ENCODE measurements around the gene FAM114A1. TPM values are rescaled to one million over a fixed set of nuclear protein-coding genes. Genes with fewer than 3 reads are reported as not detected.

FAM114A1 gene
- 437 and 526 TPM in 2 replicates for total RNA-seq

DNA sequence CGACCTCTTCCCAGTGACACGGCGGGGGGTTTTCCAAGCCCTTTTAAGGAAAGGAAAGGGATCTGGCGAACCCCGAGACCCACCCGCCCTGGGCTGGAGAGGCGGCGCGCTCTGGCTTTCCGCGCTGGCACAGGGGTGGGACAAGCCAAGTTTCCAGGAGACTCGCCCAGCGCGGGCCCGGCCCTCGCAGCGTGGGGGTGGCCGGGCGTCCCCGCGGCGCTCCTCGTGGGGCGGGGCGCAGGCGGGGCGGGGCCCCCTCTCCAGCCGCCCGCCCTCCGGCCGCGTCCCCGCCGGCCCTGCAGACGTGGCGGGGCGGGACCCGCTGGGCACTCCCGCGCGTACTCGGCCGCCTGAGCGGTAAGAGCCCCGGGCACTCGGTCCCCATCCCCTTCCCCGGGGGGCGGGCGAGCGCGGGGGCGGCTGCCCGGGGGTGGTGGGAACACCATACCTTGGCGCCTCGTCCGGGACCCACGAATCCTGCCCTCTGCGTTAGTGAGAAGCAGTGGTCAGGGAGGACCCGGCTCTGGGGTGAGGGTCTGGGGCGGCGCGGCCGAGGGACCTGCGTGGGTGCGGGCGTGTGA, at the start of gene FAM114A1:
Gene FAM114A1 (plus strand): TSS at position 329 of the 581 bp plus-strand sequence. CDS start 10,273 bp downstream, outside the sequence.

DNA sequence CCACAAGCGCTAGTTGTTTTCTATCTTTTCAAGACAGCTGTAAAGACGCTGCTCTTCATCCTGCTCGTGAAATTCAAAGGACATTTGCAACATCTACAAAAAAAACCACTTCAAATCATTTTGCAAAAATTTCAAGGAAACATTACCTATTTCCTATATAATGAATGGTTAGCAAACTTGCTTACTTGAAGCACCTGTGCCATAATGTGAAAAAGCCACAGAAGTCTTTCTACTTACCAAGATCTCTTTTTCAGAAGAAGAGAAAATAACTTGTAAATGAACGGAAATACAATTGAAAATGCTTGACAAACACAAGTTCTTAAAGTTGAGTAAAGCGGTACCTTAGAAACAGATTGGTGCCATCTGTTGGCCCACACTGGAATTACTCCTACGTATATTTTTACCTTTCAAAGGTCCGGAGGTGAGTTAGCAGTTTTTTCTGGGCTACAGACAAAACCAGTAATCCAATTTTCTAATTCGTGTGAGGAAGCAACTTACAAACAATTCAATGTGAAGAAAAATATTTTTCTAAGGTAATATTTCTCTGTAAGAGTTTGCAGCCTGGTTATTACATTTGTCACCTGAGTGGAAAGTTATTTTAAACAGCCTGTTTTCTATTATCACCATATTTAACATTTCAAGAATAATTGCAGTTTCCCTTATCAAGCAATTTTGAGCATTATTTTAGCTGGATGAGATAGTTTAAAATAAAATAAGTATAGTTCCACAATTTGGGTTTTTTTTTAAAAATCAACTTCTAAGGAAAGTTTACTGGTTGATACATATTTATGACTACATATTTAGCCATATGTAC, 10.9 kb upstream of the FAM114A1 start, which contains the start of gene TLR6:
Gene TLR6 (minus strand): TSS at position 294 of the 814 bp plus-strand sequence. CDS start 27,344 bp downstream, outside the sequence.

Other genes with a start within 250 kb of the FAM114A1 start
- 17.8 and 22.6 TPM in 2 replicates for gene KLF3, start 203.6 kb upstream of the FAM114A1 start, total RNA-seq
- not detected in 2 replicates for gene TLR10, start 84.8 kb upstream of the FAM114A1 start, total RNA-seq
- 0.59 and 0.60 TPM in 2 replicates for gene TLR1, start 63.0 kb upstream of the FAM114A1 start, total RNA-seq
- gene TLR6, start 11.0 kb upstream of the FAM114A1 start, total RNA-seq = 1.8 and 3.2 TPM in 2 replicates
- 2.1 and 6.5 TPM in 2 replicates for gene TMEM156, start 164.6 kb downstream of the FAM114A1 start, total RNA-seq
- 184 and 202 TPM in 2 replicates for gene KLHL5, start 194.4 kb downstream of the FAM114A1 start, total RNA-seq

All from smooth muscle cell of the umbilical artery (primary cell).